ENCODE measurements around the gene VPS26B.

Gene VPS26B

DNA sequence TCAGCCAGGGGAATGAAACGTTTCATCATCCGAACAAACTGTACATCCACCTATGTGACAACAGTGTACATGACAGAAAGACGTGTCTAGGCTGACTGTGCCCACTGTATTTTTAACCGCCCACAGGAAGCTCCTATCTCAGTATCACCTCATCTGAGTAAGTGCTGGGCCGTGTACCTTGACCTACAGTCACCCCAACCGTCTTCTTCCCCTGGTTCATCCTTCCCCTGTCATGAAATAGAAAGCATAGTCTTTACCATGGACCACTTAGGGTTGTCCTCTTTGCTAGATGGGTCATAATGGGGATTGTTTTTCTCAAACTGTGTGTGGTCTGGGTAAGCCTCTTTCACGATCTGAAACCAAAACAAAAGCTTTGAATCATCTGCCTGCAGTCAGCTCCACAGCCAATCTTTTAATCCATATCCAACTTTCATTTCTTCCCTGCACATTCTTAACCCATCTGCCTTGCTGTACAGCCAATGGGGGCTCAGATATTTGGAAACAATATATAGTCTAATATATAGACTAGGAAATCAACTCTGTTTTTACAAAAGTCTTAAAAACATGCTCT is 24.5 kb downstream of the VPS26B start:
- Histone ChIP-seq H3K4me2 (ENCODE audit: low read length) (no peak overlapping the region), H3K4me1 (peaks cover 6% of the 10 kb centered on the region), H3K4me3 (ENCODE audit: low read depth, low read length) (no peak overlapping the region), H2AFZ (no peak overlapping the region), H3K79me2 (no peaks in the 10 kb centered on the region), H3K27ac (no peak overlapping the region), H3K9ac (no peak overlapping the region), H3K27me3 (ENCODE audit: control insufficient read depth, insufficient read depth, low read length) (no peaks in the 10 kb centered on the region), H3K36me3 (ENCODE audit: control insufficient read depth, insufficient read depth, low read length) (no peaks in the 10 kb centered on the region), H3K9me3 (ENCODE audit: control insufficient read depth, low read length) (no peaks in the 10 kb centered on the region)
- TF ChIP-seq, protein P1, sequence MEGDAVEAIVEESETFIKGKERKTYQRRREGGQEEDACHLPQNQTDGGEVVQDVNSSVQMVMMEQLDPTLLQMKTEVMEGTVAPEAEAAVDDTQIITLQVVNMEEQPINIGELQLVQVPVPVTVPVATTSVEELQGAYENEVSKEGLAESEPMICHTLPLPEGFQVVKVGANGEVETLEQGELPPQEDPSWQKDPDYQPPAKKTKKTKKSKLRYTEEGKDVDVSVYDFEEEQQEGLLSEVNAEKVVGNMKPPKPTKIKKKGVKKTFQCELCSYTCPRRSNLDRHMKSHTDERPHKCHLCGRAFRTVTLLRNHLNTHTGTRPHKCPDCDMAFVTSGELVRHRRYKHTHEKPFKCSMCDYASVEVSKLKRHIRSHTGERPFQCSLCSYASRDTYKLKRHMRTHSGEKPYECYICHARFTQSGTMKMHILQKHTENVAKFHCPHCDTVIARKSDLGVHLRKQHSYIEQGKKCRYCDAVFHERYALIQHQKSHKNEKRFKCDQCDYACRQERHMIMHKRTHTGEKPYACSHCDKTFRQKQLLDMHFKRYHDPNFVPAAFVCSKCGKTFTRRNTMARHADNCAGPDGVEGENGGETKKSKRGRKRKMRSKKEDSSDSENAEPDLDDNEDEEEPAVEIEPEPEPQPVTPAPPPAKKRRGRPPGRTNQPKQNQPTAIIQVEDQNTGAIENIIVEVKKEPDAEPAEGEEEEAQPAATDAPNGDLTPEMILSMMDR (IDR thresholded peaks at IDR 0.05): no peak

DNA sequence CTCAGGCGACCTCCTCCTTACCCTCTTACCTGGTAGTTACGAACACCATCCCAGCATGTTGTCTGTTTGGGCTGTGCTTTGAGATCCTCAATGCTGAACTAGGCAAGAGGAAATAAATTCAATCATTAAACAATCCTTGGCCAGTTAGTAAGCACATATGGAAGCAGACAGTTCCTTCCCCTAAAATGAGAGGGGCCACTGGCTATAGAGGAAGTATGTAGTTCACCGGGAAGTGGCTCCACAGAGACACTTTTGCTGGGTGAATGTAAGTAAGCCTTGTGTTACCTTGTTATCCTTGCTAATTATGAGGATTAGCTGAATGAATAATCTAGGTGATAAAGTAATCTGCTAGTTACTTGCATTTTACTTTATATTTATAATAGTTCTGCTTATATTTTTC is 25.8 kb downstream of the VPS26B start:
- no peak overlapping the region for H3K9ac ChIP-seq
- H3K4me1 ChIP-seq: peaks cover 6% of the 10 kb centered on the region
- TF ChIP-seq, protein P1 (IDR thresholded peaks at IDR 0.05): no peak
- H3K36me3 ChIP-seq (ENCODE audit: control insufficient read depth, insufficient read depth, low read length): no peaks in the 10 kb centered on the region
- H3K4me2 ChIP-seq (ENCODE audit: low read length): no peak overlapping the region
- no peaks in the 10 kb centered on the region for H3K79me2 ChIP-seq
- no peaks in the 10 kb centered on the region for H3K9me3 ChIP-seq (ENCODE audit: control insufficient read depth, low read length)
- no peak overlapping the region for H2AFZ ChIP-seq
- no peak overlapping the region for H3K27ac ChIP-seq
- no peak overlapping the region for H3K4me3 ChIP-seq (ENCODE audit: low read depth, low read length)
- H3K27me3 ChIP-seq (ENCODE audit: control insufficient read depth, insufficient read depth, low read length): no peaks in the 10 kb centered on the region

DNA sequence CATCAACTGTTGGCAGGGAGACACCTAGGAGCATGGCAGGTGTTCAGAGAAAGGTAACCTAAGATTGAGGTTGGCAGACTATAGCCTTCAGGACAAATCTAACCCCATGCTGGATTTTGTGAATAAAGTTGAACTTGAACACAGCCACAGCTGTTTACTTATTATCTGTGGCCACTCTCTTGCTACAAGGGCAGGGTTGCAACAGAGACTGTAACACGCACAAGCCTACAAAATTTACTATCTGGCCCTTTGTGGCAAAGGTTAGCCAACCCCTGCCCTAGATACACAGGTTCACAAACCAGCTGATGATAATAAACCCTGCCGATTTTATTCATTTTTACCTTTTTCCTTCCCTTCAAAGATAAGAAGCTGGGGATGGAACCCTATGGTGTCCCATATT is 26.2 kb downstream of the VPS26B start:
- Histone ChIP-seq H3K9ac (no peak overlapping the region), H3K4me3 (ENCODE audit: low read depth, low read length) (no peak overlapping the region), H3K4me1 (peaks cover 6% of the 10 kb centered on the region), H3K27ac (no peak overlapping the region), H3K9me3 (ENCODE audit: control insufficient read depth, low read length) (no peaks in the 10 kb centered on the region), H3K4me2 (ENCODE audit: low read length) (no peak overlapping the region), H2AFZ (no peak overlapping the region), H3K27me3 (ENCODE audit: control insufficient read depth, insufficient read depth, low read length) (no peaks in the 10 kb centered on the region), H3K36me3 (ENCODE audit: control insufficient read depth, insufficient read depth, low read length) (no peaks in the 10 kb centered on the region), H3K79me2 (no peaks in the 10 kb centered on the region)
- TF ChIP-seq, protein P1 (IDR thresholded peaks at IDR 0.05): no peak

DNA sequence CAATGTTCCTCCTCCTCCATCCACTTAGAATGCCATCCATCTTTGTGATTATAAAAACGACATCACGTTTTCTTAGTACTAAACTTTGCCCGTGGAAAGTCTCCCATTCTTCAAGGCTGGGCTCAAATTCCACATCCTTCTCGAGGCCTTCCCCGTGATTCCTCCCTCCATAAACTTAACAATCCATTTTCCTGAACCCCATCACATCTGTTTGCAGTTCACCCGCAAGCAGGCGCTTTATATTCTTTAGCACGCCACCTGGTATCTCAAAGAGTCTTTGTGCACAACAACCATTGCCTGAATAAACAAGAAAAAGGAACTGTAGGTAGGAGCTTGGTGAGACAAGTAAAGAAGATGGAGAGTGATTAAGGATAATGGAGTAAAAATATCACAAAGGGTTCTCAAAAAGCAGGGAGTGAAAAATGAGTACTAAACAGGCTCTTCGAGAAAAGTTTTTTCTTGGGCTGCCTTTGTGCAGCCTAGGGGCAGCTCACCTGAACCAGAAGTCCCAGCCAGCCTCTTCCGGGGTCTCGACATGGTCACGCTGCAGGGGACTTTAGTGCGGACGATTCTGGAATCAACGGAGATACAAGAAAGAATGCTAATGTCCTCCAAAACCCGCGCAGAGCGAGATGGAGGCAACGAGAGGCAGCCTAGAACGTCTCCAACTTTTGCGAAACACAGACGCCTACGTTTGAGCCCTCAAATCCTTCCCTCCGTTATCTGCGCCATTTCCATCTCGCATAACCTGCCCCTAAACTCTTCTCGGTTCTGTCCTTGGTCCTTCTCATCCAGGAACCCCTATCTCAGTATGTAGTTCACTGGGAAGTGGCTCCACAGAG is 28.1 kb downstream of the VPS26B start:
- Histone ChIP-seq H3K27ac (peak overlapping the region; percentile 47), H3K36me3 (ENCODE audit: control insufficient read depth, insufficient read depth, low read length) (no peaks in the 10 kb centered on the region), H3K4me2 (ENCODE audit: low read length) (peak overlapping the region; percentile 57), H3K79me2 (no peaks in the 10 kb centered on the region), H3K27me3 (ENCODE audit: control insufficient read depth, insufficient read depth, low read length) (no peaks in the 10 kb centered on the region), H3K9ac (no peak overlapping the region), H3K4me1 (peaks cover 6% of the 10 kb centered on the region), H3K4me3 (ENCODE audit: low read depth, low read length) (peak overlapping the region; percentile 84), H2AFZ (peak overlapping the region; percentile 82), H3K9me3 (ENCODE audit: control insufficient read depth, low read length) (no peaks in the 10 kb centered on the region)
- TF ChIP-seq, protein P1 (IDR thresholded peaks at IDR 0.05): no peak
